COR-L47 (cell line): ENCODE data around the gene PTCD1.
"Not testable (repeated sequence)": the region's sequence is repeated elsewhere in the genome, so short reads cannot be mapped to it uniquely, and the experiment has no call there.

Source experiments
- DNase-seq: peaks from one replicate; lab custom pipeline; 2025; lab: John Stamatoyannopoulos, UW

The PTCD1 gene

GRCh38 chr7:99407872-99408378, 30.7 kb downstream of the PTCD1 start:
- peak; percentile 20 for DNase-seq

GRCh38 chr7:99406557-99406956, 32.0 kb downstream of the PTCD1 start:
- DNase-seq, result peak; percentile 13

- no peak for DNase-seq
Observed at GRCh38 chr7:99404977-99405320, 33.6 kb downstream of the PTCD1 start.

GRCh38 chr7:99404235-99404976, 34.2 kb downstream of the PTCD1 start:
- no peak for DNase-seq

- DNase-seq, result no peak
Observed at GRCh38 chr7:99403764-99404163, 34.8 kb downstream of the PTCD1 start.

- no peak for DNase-seq
Observed at GRCh38 chr7:99402854-99403253, 35.7 kb downstream of the PTCD1 start.

GRCh38 chr7:99399597-99399996, 39.0 kb downstream of the PTCD1 start:
- DNase-seq, result no peak

GRCh38 chr7:99398891-99399445, 39.6 kb downstream of the PTCD1 start:
- DNase-seq, result no peak

GRCh38 chr7:99397297-99397983, 41.2 kb downstream of the PTCD1 start:
- DNase-seq, result no peak

- DNase-seq, result no peak
Observed at GRCh38 chr7:99396418-99397296, 41.9 kb downstream of the PTCD1 start.

GRCh38 chr7:99395616-99396327, 42.8 kb downstream of the PTCD1 start:
- no peak for DNase-seq

- DNase-seq, result no peak
Observed at GRCh38 chr7:99394188-99394502, 44.5 kb downstream of the PTCD1 start.

GRCh38 chr7:99393355-99394187, 45.0 kb downstream of the PTCD1 start:
- peak; percentile 54 for DNase-seq

GRCh38 chr7:99392659-99393354, 45.8 kb downstream of the PTCD1 start:
- DNase-seq, result peak; percentile 88

- no peak for DNase-seq
Observed at GRCh38 chr7:99392046-99392445, 46.6 kb downstream of the PTCD1 start.

- DNase-seq, result no peak
Observed at GRCh38 chr7:99390941-99391602, 47.5 kb downstream of the PTCD1 start.

GRCh38 chr7:99389772-99390171, 48.8 kb downstream of the PTCD1 start:
- no peak for DNase-seq

- no peak for DNase-seq
Observed at GRCh38 chr7:99387912-99388311, 50.7 kb downstream of the PTCD1 start.

- DNase-seq, result not testable (repeated sequence)
Observed at GRCh38 chr7:99387239-99387635, 51.4 kb downstream of the PTCD1 start.
